Measurements from ENCODE around the gene CLRN3. TPM values are rescaled to one million over a fixed set of nuclear protein-coding genes. Genes with fewer than 3 reads are reported as not detected.

Gene CLRN3
- total RNA-seq, 4 donors from 2014 or later = not detected

DNA sequence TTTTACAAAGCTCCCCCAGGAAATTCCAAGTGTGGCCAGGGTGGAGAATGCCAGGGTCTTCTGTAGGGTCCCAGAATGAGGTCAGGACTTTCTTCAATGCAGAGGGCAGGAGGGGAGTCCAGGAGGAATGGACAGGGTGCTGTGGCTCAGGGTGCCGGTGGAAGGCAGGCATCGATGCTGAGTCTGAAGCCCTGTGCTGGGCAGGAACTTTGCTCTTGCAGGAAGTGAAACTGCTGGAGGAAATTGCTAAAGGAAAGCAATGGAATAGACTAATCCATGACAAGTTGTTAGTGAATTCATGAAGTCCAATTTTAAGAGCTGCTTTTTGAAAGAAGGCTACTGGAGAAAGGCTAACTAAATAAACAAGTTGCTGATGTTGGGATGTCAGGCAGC lies 29.0 kb upstream of the CLRN3 start:
- Histone ChIP-seq H3K4me3 (no peak overlapping the region), H3K36me3 (no peaks in the 10 kb centered on the region), H3K9me3 (no peaks in the 10 kb centered on the region), H3K4me1 (no peaks in the 10 kb centered on the region), H3K27ac (no peak overlapping the region), H3K27me3 (no peaks in the 10 kb centered on the region)
- intact Hi-C loops (cut with DNase I; ENCODE audit: low total_unique reads) = no loop called here
- no peak for DNase-seq
- no peak for TF ChIP-seq POLR2A (IDR thresholded peaks at IDR 0.05)
- TF ChIP-seq, protein P1, sequence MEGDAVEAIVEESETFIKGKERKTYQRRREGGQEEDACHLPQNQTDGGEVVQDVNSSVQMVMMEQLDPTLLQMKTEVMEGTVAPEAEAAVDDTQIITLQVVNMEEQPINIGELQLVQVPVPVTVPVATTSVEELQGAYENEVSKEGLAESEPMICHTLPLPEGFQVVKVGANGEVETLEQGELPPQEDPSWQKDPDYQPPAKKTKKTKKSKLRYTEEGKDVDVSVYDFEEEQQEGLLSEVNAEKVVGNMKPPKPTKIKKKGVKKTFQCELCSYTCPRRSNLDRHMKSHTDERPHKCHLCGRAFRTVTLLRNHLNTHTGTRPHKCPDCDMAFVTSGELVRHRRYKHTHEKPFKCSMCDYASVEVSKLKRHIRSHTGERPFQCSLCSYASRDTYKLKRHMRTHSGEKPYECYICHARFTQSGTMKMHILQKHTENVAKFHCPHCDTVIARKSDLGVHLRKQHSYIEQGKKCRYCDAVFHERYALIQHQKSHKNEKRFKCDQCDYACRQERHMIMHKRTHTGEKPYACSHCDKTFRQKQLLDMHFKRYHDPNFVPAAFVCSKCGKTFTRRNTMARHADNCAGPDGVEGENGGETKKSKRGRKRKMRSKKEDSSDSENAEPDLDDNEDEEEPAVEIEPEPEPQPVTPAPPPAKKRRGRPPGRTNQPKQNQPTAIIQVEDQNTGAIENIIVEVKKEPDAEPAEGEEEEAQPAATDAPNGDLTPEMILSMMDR (IDR thresholded peaks at IDR 0.05) = no peak

DNA sequence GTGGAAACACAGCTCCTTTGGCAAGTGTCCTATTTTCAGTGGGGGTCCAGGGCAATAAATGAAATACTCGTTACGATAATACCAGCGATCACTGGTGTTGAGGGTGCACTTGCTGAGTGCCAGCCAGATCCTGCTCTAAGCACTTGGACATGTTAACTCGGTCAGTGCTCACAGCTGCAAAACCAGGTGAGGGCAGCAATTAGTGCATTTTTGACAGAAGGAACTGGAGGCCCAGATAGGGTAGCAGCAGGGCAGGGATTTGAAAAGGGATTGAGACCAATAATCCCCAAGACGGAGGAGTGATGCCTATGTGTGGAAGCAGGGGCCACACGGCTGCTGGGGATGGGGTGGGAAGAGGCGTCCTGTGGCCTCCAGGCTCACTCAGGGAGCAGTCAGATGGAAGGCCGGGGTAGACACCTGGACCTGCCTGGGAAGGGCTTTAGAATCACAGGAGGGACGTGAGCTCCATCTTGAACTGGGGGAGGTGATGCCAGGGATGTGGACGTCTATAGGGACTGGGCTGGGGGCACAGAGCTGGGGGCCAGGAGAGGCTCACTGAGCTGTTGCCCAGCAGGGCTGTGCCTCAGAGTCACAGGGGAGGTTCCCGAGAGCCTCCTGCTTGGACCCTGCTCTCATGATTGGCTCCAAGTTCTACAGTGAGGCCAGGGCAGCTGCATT lies 28.5 kb upstream of the CLRN3 start:
- no peaks in the 10 kb centered on the region for H3K9me3 ChIP-seq
- no peaks in the 10 kb centered on the region for H3K36me3 ChIP-seq
- no peaks in the 10 kb centered on the region for H3K4me1 ChIP-seq
- TF ChIP-seq POLR2A (IDR thresholded peaks at IDR 0.05) = no peak
- TF ChIP-seq, protein P1 (IDR thresholded peaks at IDR 0.05) = no peak
- intact Hi-C loops (cut with DNase I; ENCODE audit: low total_unique reads) = no loop called here
- H3K27ac ChIP-seq = no peak overlapping the region
- H3K4me3 ChIP-seq = no peak overlapping the region
- DNase-seq = no peak
- no peaks in the 10 kb centered on the region for H3K27me3 ChIP-seq

GRCh38 chr10:127920306-127921074 lies 27.7 kb upstream of the CLRN3 start:
- DNase-seq = no peak
- no peak for TF ChIP-seq POLR2A (IDR thresholded peaks at IDR 0.05)
- TF ChIP-seq, protein P1 (IDR thresholded peaks at IDR 0.05) = no peak
- no peaks in the 10 kb centered on the region for H3K27me3 ChIP-seq
- H3K4me1 ChIP-seq = no peaks in the 10 kb centered on the region
- H3K36me3 ChIP-seq = no peaks in the 10 kb centered on the region
- intact Hi-C loops (cut with DNase I; ENCODE audit: low total_unique reads) = no loop called here
- H3K4me3 ChIP-seq = no peak overlapping the region
- no peak overlapping the region for H3K27ac ChIP-seq
- H3K9me3 ChIP-seq = no peaks in the 10 kb centered on the region

DNA sequence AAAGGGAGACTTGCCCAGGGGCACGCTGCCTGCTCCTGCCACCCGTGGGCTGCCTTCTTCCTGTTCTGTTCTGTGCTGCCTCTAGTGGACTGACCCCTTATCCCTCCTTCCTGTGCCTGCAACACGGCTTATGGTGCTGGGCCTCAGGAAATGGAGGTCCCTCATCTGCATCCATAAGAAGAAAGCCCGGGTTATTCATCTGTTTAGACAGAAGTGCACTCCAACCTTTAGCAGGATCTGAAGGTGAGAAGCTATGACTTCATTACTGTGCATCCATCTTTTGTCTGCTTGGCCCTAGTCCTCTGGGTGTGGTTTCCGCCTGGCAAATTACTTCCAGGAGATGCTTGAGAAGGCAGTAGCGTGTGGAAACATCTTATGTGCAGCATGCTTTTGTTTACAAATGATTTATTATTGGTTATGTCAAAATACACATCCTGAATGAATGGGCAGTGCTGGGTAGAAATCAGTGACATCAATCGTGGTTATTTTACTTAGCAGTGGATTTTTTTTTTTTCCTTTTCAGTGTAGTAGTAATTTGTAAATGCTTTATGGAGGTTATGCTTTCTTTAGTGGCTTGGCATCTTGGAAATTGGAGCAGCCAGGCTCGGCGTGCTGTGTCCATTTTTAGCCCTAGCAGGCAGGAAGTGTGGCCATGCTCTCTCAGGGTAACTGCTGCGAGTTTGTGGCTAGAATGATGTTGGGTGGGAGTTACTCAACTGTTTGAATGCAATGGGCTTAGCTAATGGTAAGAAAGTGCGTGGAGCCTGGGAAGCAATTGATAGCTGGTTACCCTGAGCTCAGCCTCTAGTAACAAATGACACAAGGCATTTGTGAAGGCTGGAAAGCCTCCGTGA lies 26.9 kb upstream of the CLRN3 start:
- intact Hi-C loops (cut with DNase I; ENCODE audit: low total_unique reads) = no loop called here
- no peak for TF ChIP-seq POLR2A (IDR thresholded peaks at IDR 0.05)
- TF ChIP-seq, protein P1 (IDR thresholded peaks at IDR 0.05) = no peak
- H3K4me1 ChIP-seq = no peaks in the 10 kb centered on the region
- H3K27me3 ChIP-seq = no peaks in the 10 kb centered on the region
- H3K36me3 ChIP-seq = no peaks in the 10 kb centered on the region
- no peak overlapping the region for H3K4me3 ChIP-seq
- no peak overlapping the region for H3K27ac ChIP-seq
- DNase-seq = no peak
- no peaks in the 10 kb centered on the region for H3K9me3 ChIP-seq

Measured in uterus (tissue), 4 donors.